GM12892 (cell line): ENCODE results near the gene FAM227A.

ENCODE experiments used
- POLR2A ChIP-seq: IDR thresholded peaks from 2 replicates; pipeline ENCODE4 v1.6.1; 2011; ENCODE audit warnings: low read depth, low read length, control low read depth
- POLR2AphosphoS5 ChIP-seq: IDR thresholded peaks from 2 replicates; pipeline ENCODE4 v1.6.1; 2011; ENCODE audit warnings: low read depth, low read length, control low read depth

- TF ChIP-seq POLR2A: no peak
- no peak for TF ChIP-seq POLR2AphosphoS5
Measured at GRCh38 chr22:38578505-38578904, 77.7 kb downstream of the FAM227A start.
